ENCODE data around the gene UBXN7. TPM values are rescaled to one million over a fixed set of nuclear protein-coding genes. Genes with fewer than 3 reads are reported as not detected.
A peak's percentile ranks its signal among the peaks of the same experiment; 100 is the strongest.
"Not testable (repeated sequence)": the region's sequence is repeated elsewhere in the genome, so short reads cannot be mapped to it uniquely, and the experiment has no call there.

The UBXN7 gene, protein sequence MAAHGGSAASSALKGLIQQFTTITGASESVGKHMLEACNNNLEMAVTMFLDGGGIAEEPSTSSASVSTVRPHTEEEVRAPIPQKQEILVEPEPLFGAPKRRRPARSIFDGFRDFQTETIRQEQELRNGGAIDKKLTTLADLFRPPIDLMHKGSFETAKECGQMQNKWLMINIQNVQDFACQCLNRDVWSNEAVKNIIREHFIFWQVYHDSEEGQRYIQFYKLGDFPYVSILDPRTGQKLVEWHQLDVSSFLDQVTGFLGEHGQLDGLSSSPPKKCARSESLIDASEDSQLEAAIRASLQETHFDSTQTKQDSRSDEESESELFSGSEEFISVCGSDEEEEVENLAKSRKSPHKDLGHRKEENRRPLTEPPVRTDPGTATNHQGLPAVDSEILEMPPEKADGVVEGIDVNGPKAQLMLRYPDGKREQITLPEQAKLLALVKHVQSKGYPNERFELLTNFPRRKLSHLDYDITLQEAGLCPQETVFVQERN
- total RNA-seq (38.1 TPM), polyA plus RNA-seq (8.2 TPM)

DNA sequence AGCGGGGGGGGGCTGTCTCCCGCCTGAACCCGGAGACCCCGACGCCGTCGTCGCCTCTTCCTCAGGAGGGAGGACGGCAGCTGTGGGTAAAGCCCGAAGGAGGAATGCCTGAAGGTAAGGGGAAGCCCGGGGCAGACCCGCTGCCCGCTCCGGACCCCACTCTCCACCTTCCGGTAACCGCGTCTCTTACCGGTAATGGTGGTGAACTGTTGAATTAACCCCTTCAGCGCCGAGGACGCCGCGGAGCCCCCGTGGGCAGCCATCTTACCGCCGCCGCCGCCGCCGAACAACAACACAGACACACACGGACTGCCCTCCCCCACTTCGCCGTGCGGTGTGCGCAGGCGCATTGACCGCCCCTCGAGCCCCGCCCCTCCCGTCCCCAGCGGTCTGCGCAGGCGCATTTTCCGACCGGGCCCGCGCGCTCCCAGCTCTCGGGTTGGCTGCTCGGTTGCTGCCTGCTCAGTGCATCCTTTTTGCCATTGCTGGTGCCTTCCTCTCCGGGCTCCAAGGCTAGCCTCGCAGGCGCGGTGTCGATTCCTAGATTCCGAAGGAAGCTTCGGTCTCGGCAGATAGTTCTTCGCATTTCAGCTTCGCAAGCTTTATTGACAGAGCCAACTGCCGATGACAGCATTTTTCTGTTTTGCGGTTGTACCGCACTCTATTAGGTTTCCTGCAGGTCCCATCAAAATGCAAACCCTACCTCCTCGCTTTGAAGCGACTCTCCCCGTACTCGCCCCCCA lies at the start of gene UBXN7:
UBXN7 (minus strand) TSS at position 291 of the 743 bp plus-strand sequence; CDS start at position 263, 28 bp downstream.
- DNase-seq (ENCODE audit: extremely low spot score): peak; percentile 87
- peaks cover 3% of the 10 kb centered on the region for H3K4me1 ChIP-seq (ENCODE audit: insufficient read depth)
- H3K36me3 ChIP-seq (ENCODE audit: insufficient read depth): no peaks in the 10 kb centered on the region
- H3K4me3 ChIP-seq (ENCODE audit: low read depth, low read length): peak within 1 kb of the TSS; percentile 89
- WGBS: under 1% methylated on average over 67 of the region's 67 CpGs
- peak within 1 kb of the TSS; percentile 95 for H3K27ac ChIP-seq (ENCODE audit: low read depth)

DNA sequence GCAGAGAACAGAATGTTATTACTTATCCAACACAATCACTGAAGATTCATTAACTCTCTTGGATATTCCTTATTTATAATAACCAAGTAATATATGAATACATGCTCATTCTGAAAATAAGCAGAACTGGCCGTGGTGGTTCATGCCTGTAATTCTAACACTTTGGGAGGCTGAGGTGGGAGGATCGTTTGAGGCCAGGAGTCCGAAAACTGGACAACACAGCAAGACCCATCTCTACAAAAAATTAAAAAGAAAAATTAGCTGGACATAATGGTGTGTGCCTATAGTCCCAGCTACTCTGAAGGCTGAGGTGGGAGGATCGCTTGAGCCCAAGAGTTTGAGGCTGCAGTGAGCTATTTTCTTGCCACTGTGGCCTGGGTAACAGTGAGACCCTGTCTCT lies 45.5 kb upstream of the UBXN7 start:
- no peak for DNase-seq (ENCODE audit: extremely low spot score)
- H3K4me1 ChIP-seq (ENCODE audit: insufficient read depth): no peaks in the 10 kb centered on the region
- peaks cover 4% of the 10 kb centered on the region for H3K36me3 ChIP-seq (ENCODE audit: insufficient read depth)
- no peak overlapping the region for H3K4me3 ChIP-seq (ENCODE audit: low read depth, low read length)
- 96% methylated on average over 4 of the region's 4 CpGs for WGBS
- no peak overlapping the region for H3K27ac ChIP-seq (ENCODE audit: low read depth)

DNA sequence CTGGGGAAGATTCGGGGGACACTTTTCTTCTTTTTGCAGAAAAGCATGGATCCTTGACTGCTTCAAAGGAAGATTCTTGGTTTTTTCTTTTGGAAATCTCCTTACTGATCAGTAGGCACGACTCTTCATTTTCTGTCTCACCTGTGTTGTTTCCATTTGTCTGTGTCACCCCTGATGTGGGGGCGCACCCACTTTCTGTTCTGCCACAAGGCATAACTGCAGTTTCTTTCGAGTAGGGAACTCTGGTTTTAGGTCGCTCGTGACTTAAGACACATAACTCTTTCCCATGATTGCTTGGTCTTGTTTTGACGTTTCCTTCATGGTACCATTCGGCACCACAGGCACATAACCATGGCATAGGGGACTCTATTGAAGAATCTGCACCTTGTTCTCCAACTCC lies 40.1 kb upstream of the UBXN7 start:
- H3K4me3 ChIP-seq (ENCODE audit: low read depth, low read length): no peak overlapping the region
- no peaks in the 10 kb centered on the region for H3K4me1 ChIP-seq (ENCODE audit: insufficient read depth)
- peaks cover 6% of the 10 kb centered on the region for H3K36me3 ChIP-seq (ENCODE audit: insufficient read depth)
- DNase-seq (ENCODE audit: extremely low spot score): no peak
- 93% methylated on average over 8 of the region's 8 CpGs for WGBS
- H3K27ac ChIP-seq (ENCODE audit: low read depth): no peak overlapping the region

DNA sequence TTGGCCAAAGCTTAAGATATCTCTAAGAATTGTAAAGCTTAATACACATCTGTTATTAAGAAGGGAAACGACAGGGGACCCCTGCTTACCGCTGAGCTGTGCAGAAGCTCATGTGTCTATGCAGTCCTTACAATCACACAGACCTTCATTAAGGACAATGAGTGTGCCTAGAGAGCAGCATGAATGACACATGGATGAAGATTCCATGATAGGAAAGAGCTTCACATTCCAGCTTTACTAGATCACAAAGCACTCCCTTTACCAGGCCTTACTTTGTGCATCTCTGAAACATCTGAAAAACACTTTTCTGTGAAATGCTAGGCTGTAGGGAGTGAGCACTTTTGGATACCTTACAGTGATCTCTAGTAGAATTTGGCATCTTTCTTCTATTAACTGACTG lies 39.3 kb upstream of the UBXN7 start:
- no peak overlapping the region for H3K4me3 ChIP-seq (ENCODE audit: low read depth, low read length)
- H3K36me3 ChIP-seq (ENCODE audit: insufficient read depth): peaks cover 6% of the 10 kb centered on the region
- no peaks in the 10 kb centered on the region for H3K4me1 ChIP-seq (ENCODE audit: insufficient read depth)
- DNase-seq (ENCODE audit: extremely low spot score): no peak
- 77% methylated on average over 2 of the region's 2 CpGs for WGBS
- H3K27ac ChIP-seq (ENCODE audit: low read depth): no peak overlapping the region

DNA sequence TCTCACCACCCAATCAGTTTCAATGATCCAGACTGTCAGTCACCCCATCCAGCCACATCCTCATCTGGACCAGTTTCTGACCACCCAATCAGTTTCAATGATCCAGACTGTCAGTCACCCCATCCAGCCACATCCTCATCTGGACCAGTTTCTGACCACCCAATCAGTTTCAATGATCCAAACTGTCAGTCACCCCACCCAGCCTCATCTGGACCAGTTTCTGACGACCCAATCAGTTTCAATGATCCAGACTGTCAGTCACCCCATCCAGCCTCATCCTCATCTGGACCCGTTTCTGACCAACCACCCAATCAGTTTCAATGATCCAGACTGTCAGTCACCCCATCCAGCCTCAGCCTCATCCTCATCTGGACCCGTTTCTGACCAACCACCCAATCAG lies 38.0 kb upstream of the UBXN7 start:
- not testable (repeated sequence) for H3K4me3 ChIP-seq (ENCODE audit: low read depth, low read length); H3K36me3 ChIP-seq (ENCODE audit: insufficient read depth); H3K4me1 ChIP-seq (ENCODE audit: insufficient read depth); H3K27ac ChIP-seq (ENCODE audit: low read depth); DNase-seq (ENCODE audit: extremely low spot score)
- 93% methylated on average over 3 of the region's 3 CpGs for WGBS

DNA sequence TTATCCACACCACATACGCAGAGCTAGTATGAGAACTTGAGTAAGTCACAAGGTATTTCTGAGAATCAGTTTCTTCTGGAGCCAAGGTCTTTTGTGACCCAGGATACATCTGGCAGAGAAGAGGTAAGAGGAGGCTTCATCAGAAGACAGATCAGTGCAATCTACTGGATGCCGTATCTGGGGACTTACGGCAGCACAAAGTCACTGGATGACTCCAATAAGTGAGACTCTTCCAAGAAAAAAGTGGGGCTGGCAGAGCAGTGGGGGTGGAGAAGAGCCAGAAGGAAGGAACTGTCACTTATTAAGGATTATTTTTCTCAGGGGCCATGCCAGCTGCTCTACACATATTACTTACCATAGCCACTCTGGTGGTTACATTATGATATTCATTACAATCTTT lies 31.6 kb upstream of the UBXN7 start:
- Histone ChIP-seq H3K36me3 (ENCODE audit: insufficient read depth) (no peaks in the 10 kb centered on the region), H3K4me1 (ENCODE audit: insufficient read depth) (no peaks in the 10 kb centered on the region), H3K4me3 (ENCODE audit: low read depth, low read length) (no peak overlapping the region), H3K27ac (ENCODE audit: low read depth) (no peak overlapping the region)
- WGBS: 97% methylated on average over 3 of the region's 3 CpGs
- no peak for DNase-seq (ENCODE audit: extremely low spot score)

DNA sequence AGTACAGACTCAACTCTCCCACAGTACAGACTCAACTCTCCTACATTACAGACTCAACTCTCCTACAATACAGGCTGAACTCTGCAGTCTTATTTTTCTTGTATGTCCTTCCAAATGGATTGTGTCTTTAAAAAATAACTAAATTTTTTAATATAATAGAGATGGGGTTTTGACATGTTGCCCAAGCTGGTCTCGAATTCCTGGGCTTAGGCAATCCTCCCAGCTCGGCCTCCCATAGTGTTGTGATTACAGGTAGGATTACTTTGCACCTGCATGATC lies 31.2 kb upstream of the UBXN7 start:
- H3K27ac ChIP-seq (ENCODE audit: low read depth): no peak overlapping the region
- DNase-seq (ENCODE audit: extremely low spot score): no peak
- 98% methylated on average over 2 of the region's 2 CpGs for WGBS
- no peaks in the 10 kb centered on the region for H3K4me1 ChIP-seq (ENCODE audit: insufficient read depth)
- H3K4me3 ChIP-seq (ENCODE audit: low read depth, low read length): no peak overlapping the region
- no peaks in the 10 kb centered on the region for H3K36me3 ChIP-seq (ENCODE audit: insufficient read depth)

DNA sequence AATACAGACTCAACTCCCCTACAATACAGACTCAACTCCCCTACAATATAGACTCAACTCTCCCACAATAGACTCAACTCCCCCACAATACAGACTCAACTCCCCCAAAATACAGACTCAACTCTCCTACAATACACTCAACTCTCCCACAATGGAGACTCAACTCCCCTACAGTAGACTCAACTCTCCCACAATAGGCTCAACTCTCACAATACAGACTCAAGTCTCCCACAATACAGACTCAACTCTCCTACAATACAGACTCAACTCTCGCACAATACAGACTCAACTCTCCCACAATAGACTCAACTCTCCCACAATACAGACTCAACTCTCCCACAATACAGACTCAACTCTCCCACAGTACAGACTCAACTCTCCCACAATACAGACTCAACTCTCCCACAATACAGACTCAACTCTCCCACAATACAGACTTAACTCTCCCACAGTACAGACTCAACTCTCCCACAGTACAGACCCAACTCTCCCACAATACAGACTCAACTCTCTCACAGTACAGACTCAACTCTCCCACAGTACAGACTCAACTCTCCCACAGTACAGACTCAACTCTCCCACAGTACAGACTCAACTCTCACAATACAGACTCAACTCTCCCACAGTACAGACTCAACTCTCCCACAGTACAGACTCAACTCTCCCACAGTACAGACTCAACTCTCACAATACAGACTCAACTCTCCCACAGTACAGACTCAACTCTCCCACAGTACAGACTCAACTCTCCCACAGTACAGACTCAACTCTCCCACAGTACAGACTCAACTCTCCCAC lies 30.7 kb upstream of the UBXN7 start:
- WGBS: 97% methylated on average over 1 of the region's 1 CpG

DNA sequence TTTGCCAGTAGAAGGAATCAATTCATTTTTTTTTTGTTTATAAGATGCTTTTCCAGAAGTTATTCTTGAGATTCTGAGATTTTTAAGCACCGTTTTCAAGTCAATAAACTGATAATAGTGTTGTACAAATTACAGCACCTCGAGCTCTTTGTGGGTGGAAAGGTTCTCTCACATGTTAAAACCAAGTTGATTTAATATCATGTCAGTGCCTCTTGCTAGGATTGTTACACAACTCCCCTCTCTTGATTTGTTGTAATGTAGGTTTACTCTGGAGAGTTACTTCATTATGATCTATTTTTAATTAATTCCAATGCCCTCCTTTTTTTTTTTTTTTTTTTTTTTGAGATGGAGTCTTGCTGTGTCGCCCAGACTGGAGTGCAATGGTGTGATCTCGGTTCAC lies 25.8 kb upstream of the UBXN7 start:
- Histone ChIP-seq H3K36me3 (ENCODE audit: insufficient read depth) (peaks cover 3% of the 10 kb centered on the region), H3K4me1 (ENCODE audit: insufficient read depth) (no peaks in the 10 kb centered on the region), H3K27ac (ENCODE audit: low read depth) (no peak overlapping the region), H3K4me3 (ENCODE audit: low read depth, low read length) (no peak overlapping the region)
- DNase-seq (ENCODE audit: extremely low spot score): no peak
- 78% methylated on average over 4 of the region's 4 CpGs for WGBS

More for the DNA sequence above, 30.7 kb upstream of the UBXN7 start:
- not testable (repeated sequence) for H3K36me3 ChIP-seq (ENCODE audit: insufficient read depth); DNase-seq (ENCODE audit: extremely low spot score); H3K4me1 ChIP-seq (ENCODE audit: insufficient read depth); H3K27ac ChIP-seq (ENCODE audit: low read depth); H3K4me3 ChIP-seq (ENCODE audit: low read depth, low read length)

DNA sequence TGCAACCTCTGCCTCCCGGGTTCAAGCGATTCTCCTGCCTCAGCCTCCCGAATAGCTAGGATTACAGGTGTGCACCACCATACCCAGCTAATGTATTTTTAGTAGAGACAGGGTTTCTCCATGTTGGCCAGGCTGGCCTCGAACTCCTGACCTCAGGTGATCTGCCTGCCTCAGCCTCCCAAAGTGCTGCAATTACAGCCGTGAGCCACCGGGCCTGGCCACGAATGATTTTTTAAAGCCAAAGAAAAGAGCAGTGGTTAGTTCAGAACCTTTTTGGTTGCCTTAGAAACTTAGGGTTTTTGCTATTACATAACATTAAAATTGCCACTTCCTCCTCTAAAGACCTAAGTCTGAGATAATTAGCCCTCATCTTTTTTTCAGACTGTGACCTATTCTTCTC lies 25.2 kb upstream of the UBXN7 start:
- H3K27ac ChIP-seq (ENCODE audit: low read depth); H3K4me1 ChIP-seq (ENCODE audit: insufficient read depth); DNase-seq (ENCODE audit: extremely low spot score); H3K4me3 ChIP-seq (ENCODE audit: low read depth, low read length); H3K36me3 ChIP-seq (ENCODE audit: insufficient read depth): not testable (repeated sequence)
- WGBS: 84% methylated on average over 7 of the region's 7 CpGs

DNA sequence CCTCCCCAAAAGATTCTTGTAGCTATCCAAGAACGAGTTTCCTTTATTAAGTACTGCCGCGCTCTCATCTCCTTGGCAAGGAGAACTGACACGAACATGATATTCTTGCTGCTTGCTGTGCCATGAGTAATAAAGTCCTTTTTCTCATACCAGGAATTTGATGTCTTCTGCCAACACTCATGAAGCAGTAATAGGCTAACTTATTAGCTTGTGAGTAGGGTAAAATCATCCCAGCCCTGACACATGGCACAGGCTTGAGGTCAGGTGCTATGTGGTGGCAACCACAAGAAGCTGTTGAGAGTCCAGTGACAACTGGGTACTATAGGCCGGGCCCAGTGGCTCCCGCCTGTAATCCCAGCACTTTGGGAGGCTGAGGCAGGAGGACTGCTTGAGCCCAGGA lies 22.7 kb upstream of the UBXN7 start:
- Histone ChIP-seq H3K4me3 (ENCODE audit: low read depth, low read length) (no peak overlapping the region), H3K27ac (ENCODE audit: low read depth) (no peak overlapping the region), H3K4me1 (ENCODE audit: insufficient read depth) (no peaks in the 10 kb centered on the region), H3K36me3 (ENCODE audit: insufficient read depth) (peaks cover 3% of the 10 kb centered on the region)
- WGBS: 90% methylated on average over 6 of the region's 6 CpGs
- no peak for DNase-seq (ENCODE audit: extremely low spot score)

DNA sequence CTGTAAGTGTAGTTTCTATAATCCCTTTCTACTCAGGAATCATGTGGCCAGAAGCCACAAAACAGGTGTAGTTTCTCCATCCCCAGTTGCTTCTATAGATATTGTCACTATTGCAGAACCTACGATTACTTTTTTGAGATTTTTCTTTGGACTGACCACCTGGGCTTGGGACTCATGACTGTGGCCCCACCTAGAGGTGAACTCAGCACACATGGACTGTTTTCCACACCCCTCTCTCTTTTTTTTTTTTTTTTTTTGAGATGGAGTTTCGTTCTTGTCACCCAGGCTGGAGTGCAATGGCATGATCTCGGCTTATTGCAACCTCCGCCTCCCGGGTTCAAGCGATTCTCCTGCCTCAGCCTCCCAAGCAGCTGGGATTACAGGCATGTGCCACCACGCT lies 13.2 kb upstream of the UBXN7 start:
- not testable (repeated sequence) for H3K4me1 ChIP-seq (ENCODE audit: insufficient read depth); DNase-seq (ENCODE audit: extremely low spot score); H3K4me3 ChIP-seq (ENCODE audit: low read depth, low read length); H3K36me3 ChIP-seq (ENCODE audit: insufficient read depth); H3K27ac ChIP-seq (ENCODE audit: low read depth)
- 91% methylated on average over 7 of the region's 7 CpGs for WGBS

DNA sequence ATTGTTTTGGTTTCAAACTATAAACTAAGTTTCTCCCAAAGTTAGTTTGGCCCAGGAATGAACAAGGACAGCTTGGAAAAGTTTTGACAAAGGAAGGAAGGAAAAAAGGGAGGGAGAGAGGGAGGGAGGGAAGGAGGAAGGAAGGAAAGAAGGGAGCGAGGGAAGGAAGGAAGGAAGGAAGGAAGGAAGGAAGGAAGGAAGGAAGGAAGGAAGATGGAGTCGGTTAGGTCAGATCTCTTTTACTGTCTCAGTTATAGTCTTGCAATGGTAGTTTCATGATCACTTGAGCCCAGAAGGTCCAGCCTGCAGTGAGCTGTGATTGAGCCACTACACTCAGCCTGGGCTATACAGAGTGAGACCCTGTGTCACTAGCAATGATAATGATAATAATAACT lies 12.3 kb upstream of the UBXN7 start:
- no peak overlapping the region for H3K27ac ChIP-seq (ENCODE audit: low read depth)
- H3K4me1 ChIP-seq (ENCODE audit: insufficient read depth): no peaks in the 10 kb centered on the region
- no peak for DNase-seq (ENCODE audit: extremely low spot score)
- WGBS: 40% methylated on average over 2 of the region's 2 CpGs
- no peaks in the 10 kb centered on the region for H3K36me3 ChIP-seq (ENCODE audit: insufficient read depth)
- H3K4me3 ChIP-seq (ENCODE audit: low read depth, low read length): no peak overlapping the region

Measured in urinary bladder (tissue), 4 donors.